Endothelial cell of umbilical vein (primary cell): Measurements from ENCODE around the gene WDR74. TPM values are rescaled to one million over a fixed set of nuclear protein-coding genes. Genes with fewer than 3 reads are reported as not detected.
A peak's percentile ranks its signal among the peaks of the same experiment; 100 is the strongest.

Experiments used
- BruUV-seq: library from RNA; stranded (reverse); fragments of 400-500 nt; replicated peaks from 2 replicates; lab custom pipeline; 2021; lab: Mats Ljungman, UMichigan
- CTCF ChIA-PET: fragments of 300-600, 350-600 bp; sonication (Branson Sonifier 250); formaldehyde crosslinking; loops from one replicate; lab custom pipeline; 2021; ENCODE audit warnings: antibody characterized with exemption, inconsistent platforms; lab: Charles Lee
- POLR2A ChIA-PET: fragments of 300-600, 350-600 bp; sonication (Branson Sonifier 250); formaldehyde crosslinking; loops from one replicate; lab custom pipeline; 2021; ENCODE audit warnings: antibody characterized with exemption, inconsistent platforms; lab: Charles Lee
- DNase-seq: peaks from one replicate; pipeline ENCODE4 v3.0.0-alpha.2; 2011; ENCODE audit warnings: low read depth, low spot score
- FAIRE-seq: peaks from 2 replicates; lab custom pipeline; 2011; peaks lifted over from hg19 to GRCh38; lab: Jason Lieb, UNC
- H2AFZ ChIP-seq: 2 replicates; pipeline ENCODE4 v1.6.0; 2012; ENCODE audit warnings: low read depth, low read length, control low read depth, inconsistent platforms
- H3K27ac ChIP-seq: 2 replicates; pipeline ENCODE4 v1.5.1; 2011; ENCODE audit warnings: low read depth, mild to moderate bottlenecking, control low read depth, low read length, moderate library complexity; ENCODE audit not compliant: insufficient read depth
- H3K27me3 ChIP-seq, 2 experiments: 2 replicates each; pipeline versions ENCODE4 v1.6.0 to v1.6.1; 2011; ENCODE audit warnings: low read length in 2 of 2, mixed read lengths in 1 of 2; ENCODE audit not compliant: control insufficient read depth in 2 of 2, insufficient read depth in 2 of 2
- H3K36me3 ChIP-seq, 2 experiments: 2 replicates in 1 of 2; 3 replicates in 1 of 2; pipeline ENCODE4 v1.5.1; 2011; ENCODE audit warnings: low read length in 2 of 2, mild to moderate bottlenecking in 1 of 2, moderate library complexity in 1 of 2; ENCODE audit not compliant: control insufficient read depth in 2 of 2, insufficient read depth in 2 of 2; ENCODE audit errors: extremely low read depth in 1 of 2
- H3K4me1 ChIP-seq: 3 replicates; pipeline ENCODE4 v1.5.1; 2011; ENCODE audit warnings: mild to moderate bottlenecking, low read length; ENCODE audit not compliant: control insufficient read depth, insufficient read depth; ENCODE audit errors: extremely low read depth
- H3K4me2 ChIP-seq: 2 replicates; pipeline ENCODE4 v1.6.1; 2011; ENCODE audit warnings: low read length, control low read depth, mixed read lengths; ENCODE audit not compliant: insufficient read depth
- H3K4me3 ChIP-seq, 3 experiments: fragments of 200-600 bp in 1 of 3; sonication (generic), shearing (Covaris generic) in 1 of 3; replicated peaks in 1 of 3; 2 replicates each; pipeline ENCODE4 v1.5.1; 2011 to 2016; ENCODE audit warnings: control low read depth in 3 of 3, low read length in 3 of 3, mild to moderate bottlenecking in 2 of 3, inconsistent platforms in 1 of 3, low read depth in 1 of 3, moderate library complexity in 1 of 3; ENCODE audit not compliant: insufficient read depth in 1 of 3
- H3K79me2 ChIP-seq: 2 replicates; pipeline ENCODE4 v1.6.0; 2012; ENCODE audit warnings: low read length, inconsistent platforms; ENCODE audit not compliant: control insufficient read depth, insufficient read depth
- H3K9ac ChIP-seq: replicated peaks from 2 replicates; pipeline ENCODE3; 2011; ENCODE audit warnings: low read length, control low read depth; ENCODE audit not compliant: insufficient read depth; ENCODE audit errors: extremely low read depth
- H3K9me1 ChIP-seq: replicated peaks from 3 replicates; pipeline ENCODE4 v1.6.0; 2011; ENCODE audit warnings: mild to moderate bottlenecking, low read length; ENCODE audit not compliant: control insufficient read depth, insufficient read depth; ENCODE audit errors: extremely low read depth
- H3K9me3 ChIP-seq: replicated peaks from 2 replicates; pipeline ENCODE4 v1.5.1; 2012; ENCODE audit warnings: low read length, inconsistent platforms; ENCODE audit not compliant: control insufficient read depth, insufficient read depth
- H4K20me1 ChIP-seq: replicated peaks from 2 replicates; pipeline ENCODE3; 2011; ENCODE audit warnings: mild to moderate bottlenecking, low read length; ENCODE audit not compliant: control insufficient read depth, insufficient read depth; ENCODE audit errors: extremely low read depth
- CTCF ChIP-seq, 2 donors: IDR thresholded peaks; 1 replicate in 1 of 2; 2 replicates in 1 of 2; pipeline ENCODE4 v1.5.1; 2011; ENCODE audit warnings: low read length in 2 of 2, mild to moderate bottlenecking in 2 of 2, moderate library complexity in 2 of 2, control low read depth in 1 of 2, inconsistent platforms in 1 of 2, low read depth in 1 of 2; ENCODE audit not compliant: insufficient read depth in 1 of 2; ENCODE audit errors: extremely low read depth in 1 of 2
- EZH2 ChIP-seq: IDR thresholded peaks from 2 replicates; pipeline ENCODE4 v1.6.1; 2012; ENCODE audit warnings: borderline replicate concordance, low read depth, mild to moderate bottlenecking, moderate library complexity, low read length, inconsistent platforms; ENCODE audit not compliant: severe bottlenecking
- FOS ChIP-seq: IDR thresholded peaks from 2 replicates; pipeline ENCODE4 v1.6.1; 2011; ENCODE audit warnings: mild to moderate bottlenecking, low read length, moderate library complexity, borderline replicate concordance; ENCODE audit not compliant: insufficient read depth
- GATA2 ChIP-seq: IDR thresholded peaks from 2 replicates; pipeline ENCODE4 v1.7.0; 2011; ENCODE audit warnings: low read depth, mild to moderate bottlenecking, moderate library complexity, mixed read lengths, low read length; ENCODE audit not compliant: insufficient read length, insufficient read depth
- JUN ChIP-seq: IDR thresholded peaks from 2 replicates; pipeline ENCODE4 v1.6.1; 2011; ENCODE audit warnings: borderline replicate concordance, low read depth; ENCODE audit not compliant: insufficient read length, insufficient read depth
- MYC ChIP-seq: IDR thresholded peaks from one replicate; pipeline ENCODE4 v1.6.1; 2011; ENCODE audit warnings: mild to moderate bottlenecking, low read depth, low read length
- POLR2A ChIP-seq: IDR thresholded peaks from 2 replicates; pipeline ENCODE4 v1.6.1; 2012; ENCODE audit warnings: low read depth, mild to moderate bottlenecking, control low read depth, low read length
- POLR2AphosphoS5 ChIP-seq: IDR thresholded peaks from 2 replicates; pipeline ENCODE4 v1.6.1; 2012; ENCODE audit warnings: low read depth, mild to moderate bottlenecking, control low read depth, low read length, moderate library complexity; ENCODE audit not compliant: insufficient read depth
- dilution Hi-C: fragments of 300-500 bp; cut with MboI; formaldehyde crosslinking; loops from one replicate; pipeline ENCODE4 v1.15.0; 2019; ENCODE audit warnings: low sequenced_read_pairs; ENCODE audit not compliant: extremely low pct_ligation_motif_present
- intact Hi-C: fragments of 100-400 bp; cut with micrococcal nuclease; formaldehyde crosslinking; loops from one replicate; pipeline ENCODE4 v1.10.0; 2022
- polyA plus RNA-seq, 4 experiments: library from polyadenylated mRNA; depleted of rRNA in 3 of 4; stranded (reverse) in 3 of 4; unstranded in 1 of 4; fragments of >200 nt; gene quantifications; 2 replicates each; pipeline versions ENCODE4 v1.2.1 to v1.2.3, GENCODE V29; 2011 to 2012; ENCODE audit warnings: missing spikeins in 1 of 4
- total RNA-seq: library from RNA; stranded (reverse); gene quantifications from 2 replicates; pipeline ENCODE4 v1.2.3, GENCODE V29; 2021
- TF ChIP-seq, protein P1 (sequence below): IDR thresholded peaks from 2 replicates; pipeline ENCODE4 v1.6.1; 2011; ENCODE audit not compliant: insufficient read depth, insufficient read length

WDR74 gene
- total and polyA plus RNA-seq, 2 donors (not counting 3 experiments of a cell fraction or from before 2014, with no cell fraction given): 44.7 to 51.7 TPM

GRCh38 chr11:62875698-62876478 lies 36.5 kb upstream of the WDR74 start:
- Histone ChIP-seq H3K9me1 (no peaks in the 10 kb centered on the region), H3K4me1 (peaks cover 12% of the 10 kb centered on the region), H3K9ac (no peak overlapping the region), H2AFZ (no peak overlapping the region), H3K79me2 (peaks cover 7% of the 10 kb centered on the region), H3K4me2 (no peak overlapping the region), H3K4me3 (no peak overlapping the region), H3K36me3 (peaks cover 0 to 4% of the 10 kb centered on the region in 2 experiments), H3K9me3 (no peaks in the 10 kb centered on the region), H3K27ac (no peak overlapping the region), H3K27me3 (no peaks in the 10 kb centered on the region), H4K20me1 (no peaks in the 10 kb centered on the region)
- POLR2A ChIA-PET: no interaction called here
- intact Hi-C loops: no loop called here
- dilution Hi-C loops: no loop called here
- FAIRE-seq (peak; percentile 61), DNase-seq (no peak)
- CTCF ChIA-PET: interaction anchor here (1.4 to 2.9 kb wide), 2 partner anchors 11 to 89 kb away, joined by 7 to 10 read pairs; partner anchors contain the start of gene TMEM179B
- TF ChIP-seq MYC: no peak
- TF ChIP-seq CTCF (IDR thresholded peaks at IDR 0.05; ENCODE audit: extremely low read depth in 1 of 2, insufficient read depth in 1 of 2, low read depth in 1 of 2, low read length in 2 of 2): no peak
- TF ChIP-seq GATA2: no peak
- no peak for TF ChIP-seq EZH2
- no peak for TF ChIP-seq FOS
- TF ChIP-seq, protein P1, sequence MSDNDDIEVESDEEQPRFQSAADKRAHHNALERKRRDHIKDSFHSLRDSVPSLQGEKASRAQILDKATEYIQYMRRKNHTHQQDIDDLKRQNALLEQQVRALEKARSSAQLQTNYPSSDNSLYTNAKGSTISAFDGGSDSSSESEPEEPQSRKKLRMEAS: no peak
- no peak for TF ChIP-seq JUN
- TF ChIP-seq POLR2A: no peak
- no peak for TF ChIP-seq POLR2AphosphoS5
- no TSS peak for BruUV-seq
